ENCODE results near the gene CELA2B.

- TF ChIP-seq CTCF (IDR thresholded peaks at IDR 0.05) (no peak), EZH2 (IDR thresholded peaks at IDR 0.05; ENCODE audit: borderline replicate concordance, insufficient read depth, low read depth, low read length, poor library complexity, severe bottlenecking) (no peak)
Observed at GRCh38 chr1:15433471-15433870, 42.4 kb upstream of the CELA2B start.
